Measurements from ENCODE around the gene CCDC200. TPM values are rescaled to one million over a fixed set of nuclear protein-coding genes. Genes with fewer than 3 reads are reported as not detected.

CCDC200 gene
- total RNA-seq, 1 experiment from 2014 or later: not detected

GRCh38 chr17:43216762-43217613 lies 11.4 kb downstream of the CCDC200 start:
- CTCF ChIA-PET: interaction anchor here (0.7 to 1.3 kb wide), 2 partner anchors 92 to 249 kb away, joined by 3 to 8 read pairs; no protein-coding TSS in a partner anchor
- TF ChIP-seq, protein P1, sequence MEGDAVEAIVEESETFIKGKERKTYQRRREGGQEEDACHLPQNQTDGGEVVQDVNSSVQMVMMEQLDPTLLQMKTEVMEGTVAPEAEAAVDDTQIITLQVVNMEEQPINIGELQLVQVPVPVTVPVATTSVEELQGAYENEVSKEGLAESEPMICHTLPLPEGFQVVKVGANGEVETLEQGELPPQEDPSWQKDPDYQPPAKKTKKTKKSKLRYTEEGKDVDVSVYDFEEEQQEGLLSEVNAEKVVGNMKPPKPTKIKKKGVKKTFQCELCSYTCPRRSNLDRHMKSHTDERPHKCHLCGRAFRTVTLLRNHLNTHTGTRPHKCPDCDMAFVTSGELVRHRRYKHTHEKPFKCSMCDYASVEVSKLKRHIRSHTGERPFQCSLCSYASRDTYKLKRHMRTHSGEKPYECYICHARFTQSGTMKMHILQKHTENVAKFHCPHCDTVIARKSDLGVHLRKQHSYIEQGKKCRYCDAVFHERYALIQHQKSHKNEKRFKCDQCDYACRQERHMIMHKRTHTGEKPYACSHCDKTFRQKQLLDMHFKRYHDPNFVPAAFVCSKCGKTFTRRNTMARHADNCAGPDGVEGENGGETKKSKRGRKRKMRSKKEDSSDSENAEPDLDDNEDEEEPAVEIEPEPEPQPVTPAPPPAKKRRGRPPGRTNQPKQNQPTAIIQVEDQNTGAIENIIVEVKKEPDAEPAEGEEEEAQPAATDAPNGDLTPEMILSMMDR (IDR thresholded peaks at IDR 0.05; ENCODE audit: unreplicated experiment): no peak
- Mint-ChIP-seq H3K4me1 (ENCODE audit: insufficient read depth, unreplicated experiment) (no peaks in the 10 kb centered on the region), H3K36me3 (ENCODE audit: insufficient read depth, unreplicated experiment) (peaks cover 45% of the 10 kb centered on the region), H3K27ac (ENCODE audit: low read depth, unreplicated experiment) (no peak overlapping the region), H3K4me3 (ENCODE audit: unreplicated experiment) (no peak overlapping the region), H3K27me3 (ENCODE audit: insufficient read depth, unreplicated experiment) (no peaks in the 10 kb centered on the region), H3K9me3 (ENCODE audit: unreplicated experiment) (no peaks in the 10 kb centered on the region)
- POLR2A ChIA-PET: interaction anchor here (0.5 kb wide), 1 partner anchor 67 kb away, joined by 4 read pairs; no protein-coding TSS in a partner anchor
- intact Hi-C loops (cut with micrococcal nuclease): no loop called here
- DNase-seq (ENCODE audit: unreplicated experiment): no peak
- no TSS peak for BruUV-seq (replicated peaks)

- ChIA-PET POLR2A (interaction anchor here (1.7 kb wide), 1 partner anchor 99 kb away, joined by 6 read pairs; no protein-coding TSS in a partner anchor), CTCF (interaction anchor here (1.3 kb wide), 1 partner anchor 93 kb away, joined by 8 read pairs; no protein-coding TSS in a partner anchor)
- intact Hi-C loops (cut with micrococcal nuclease): no loop called here
- Mint-ChIP-seq H3K9me3 (ENCODE audit: unreplicated experiment) (no peaks in the 10 kb centered on the region), H3K36me3 (ENCODE audit: insufficient read depth, unreplicated experiment) (peaks cover 49% of the 10 kb centered on the region), H3K27ac (ENCODE audit: low read depth, unreplicated experiment) (no peak overlapping the region), H3K4me1 (ENCODE audit: insufficient read depth, unreplicated experiment) (no peaks in the 10 kb centered on the region), H3K4me3 (ENCODE audit: unreplicated experiment) (no peak overlapping the region), H3K27me3 (ENCODE audit: insufficient read depth, unreplicated experiment) (no peaks in the 10 kb centered on the region)
- DNase-seq (ENCODE audit: unreplicated experiment): no peak
- TF ChIP-seq, protein P1 (IDR thresholded peaks at IDR 0.05; ENCODE audit: unreplicated experiment): no peak
- BruUV-seq (replicated peaks): no TSS peak
Observed at GRCh38 chr17:43216369-43216761, 12.1 kb downstream of the CCDC200 start.

DNA sequence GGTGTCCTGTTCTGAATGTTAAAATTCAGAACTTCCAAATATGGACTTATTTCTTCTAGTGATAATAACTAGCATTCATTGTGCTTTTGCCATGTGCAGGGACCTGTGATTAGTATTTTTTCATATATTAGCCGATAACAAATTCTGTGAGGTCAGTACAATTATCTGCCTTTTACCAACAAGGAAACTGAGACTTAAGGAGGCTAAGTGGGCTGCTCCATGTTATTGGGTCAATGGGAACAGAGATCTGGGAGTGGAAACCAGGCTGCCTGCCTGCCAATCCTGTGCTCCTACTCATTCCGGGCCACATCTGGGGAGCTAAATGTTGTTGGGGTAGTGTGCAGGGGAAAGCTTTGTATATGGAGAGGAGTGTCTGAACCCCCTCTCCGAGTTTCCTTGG lies 13.1 kb downstream of the CCDC200 start:
- CTCF ChIA-PET: interaction anchor here (0.6 to 1.1 kb wide), 2 partner anchors 9 to 21 kb away, joined by 3 to 7 read pairs; no protein-coding TSS in a partner anchor
- intact Hi-C loops (cut with micrococcal nuclease): no loop called here

DNA sequence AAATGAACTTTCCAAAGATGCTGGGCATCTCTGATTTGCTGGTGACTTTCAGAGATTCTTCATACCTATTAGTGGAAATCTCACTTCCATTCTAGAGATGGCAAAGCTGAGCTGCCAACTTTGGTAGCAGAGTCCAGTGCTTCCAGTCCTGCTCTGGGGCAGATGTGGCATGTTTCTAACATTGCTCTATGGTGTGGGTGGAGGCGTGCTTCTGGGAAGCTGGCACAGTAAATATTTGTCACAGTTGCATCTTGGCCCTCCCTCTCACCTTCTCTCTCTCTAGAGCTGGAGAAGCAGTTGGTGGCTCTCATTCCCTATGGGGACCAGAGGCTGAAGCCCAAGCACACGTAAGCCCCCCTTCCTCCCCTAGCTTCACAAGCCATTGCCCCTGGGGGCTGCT lies 14.9 kb downstream of the CCDC200 start:
- TF ChIP-seq, protein P1 (IDR thresholded peaks at IDR 0.05; ENCODE audit: unreplicated experiment): no peak
- Mint-ChIP-seq H3K27me3 (ENCODE audit: insufficient read depth, unreplicated experiment) (no peaks in the 10 kb centered on the region), H3K9me3 (ENCODE audit: unreplicated experiment) (no peaks in the 10 kb centered on the region), H3K27ac (ENCODE audit: low read depth, unreplicated experiment) (no peak overlapping the region), H3K4me3 (ENCODE audit: unreplicated experiment) (no peak overlapping the region), H3K4me1 (ENCODE audit: insufficient read depth, unreplicated experiment) (peaks cover 8% of the 10 kb centered on the region), H3K36me3 (ENCODE audit: insufficient read depth, unreplicated experiment) (peaks cover 72% of the 10 kb centered on the region)
- ChIA-PET POLR2A (interaction anchor here (0.7 to 1.7 kb wide), 3 partner anchors 10 to 20 kb away, joined by 3 to 4 read pairs (median 4); no protein-coding TSS in a partner anchor), CTCF (no interaction called here)
- BruUV-seq (replicated peaks): no TSS peak
- no peak for DNase-seq (ENCODE audit: unreplicated experiment)
- intact Hi-C loops (cut with micrococcal nuclease): loop anchor here (5.0 kb wide), 1 partner anchor 191 kb away; the partner anchor contains the start of gene VAT1

More for the DNA sequence above, 13.1 kb downstream of the CCDC200 start:
- POLR2A ChIA-PET: interaction anchor here (0.9 to 1.7 kb wide), 2 partner anchors 15 to 100 kb away, joined by 3 to 6 read pairs; no protein-coding TSS in a partner anchor
- Mint-ChIP-seq H3K9me3 (ENCODE audit: unreplicated experiment) (no peaks in the 10 kb centered on the region), H3K4me1 (ENCODE audit: insufficient read depth, unreplicated experiment) (peaks cover 8% of the 10 kb centered on the region), H3K27ac (ENCODE audit: low read depth, unreplicated experiment) (peak overlapping the region; percentile 80), H3K36me3 (ENCODE audit: insufficient read depth, unreplicated experiment) (peaks cover 57% of the 10 kb centered on the region), H3K4me3 (ENCODE audit: unreplicated experiment) (no peak overlapping the region), H3K27me3 (ENCODE audit: insufficient read depth, unreplicated experiment) (no peaks in the 10 kb centered on the region)
- DNase-seq (ENCODE audit: unreplicated experiment): no peak
- TF ChIP-seq, protein P1 (IDR thresholded peaks at IDR 0.05; ENCODE audit: unreplicated experiment): no peak
- BruUV-seq (replicated peaks): no TSS peak
